ENCODE data around the gene CDC40. TPM values are rescaled to one million over a fixed set of nuclear protein-coding genes. Genes with fewer than 3 reads are reported as not detected.

CDC40 gene
- total RNA-seq, 2 experiments from 2014 or later: 25.5 to 26.0 TPM

DNA sequence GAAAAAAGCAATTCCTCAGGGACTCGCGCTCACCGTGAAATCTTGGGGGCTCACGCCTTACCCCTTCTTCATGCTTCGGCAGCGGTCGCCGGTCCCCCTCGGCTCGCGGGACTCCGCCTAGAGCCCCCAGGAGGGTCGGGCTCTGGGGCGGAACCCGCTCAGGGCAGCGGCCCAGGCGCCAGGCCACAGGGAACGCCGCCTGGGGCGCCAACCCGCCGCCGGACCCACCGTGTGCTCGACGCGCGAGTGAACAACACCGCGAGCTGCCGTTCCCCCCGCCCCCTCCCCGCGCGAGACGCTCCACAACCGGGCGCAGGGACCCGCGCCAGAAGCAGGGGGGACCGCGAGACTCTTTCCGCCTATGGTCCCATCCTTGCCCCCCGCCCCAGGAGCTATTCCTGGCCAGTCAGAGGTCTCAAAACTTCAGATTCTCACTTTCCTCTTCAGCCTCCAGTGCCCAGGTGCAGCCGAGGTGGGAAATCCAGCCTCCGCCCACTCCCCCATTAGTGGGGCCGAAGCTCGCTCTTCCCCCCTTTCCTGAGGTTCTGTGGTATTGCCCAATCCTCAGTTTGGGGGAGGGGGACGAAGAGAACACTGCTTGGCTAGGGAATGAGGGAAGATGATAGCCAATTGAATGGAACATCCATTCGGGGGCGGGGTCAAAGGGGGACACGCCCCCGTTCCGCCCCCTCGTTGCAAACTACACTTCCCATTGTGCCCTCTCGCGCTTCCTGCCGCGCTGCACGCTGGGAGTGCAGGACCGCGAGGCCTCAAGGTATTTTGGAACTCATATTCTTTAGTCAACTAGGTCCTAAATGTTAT, 610 bp upstream of the CDC40 start, which contains the start of gene WASF1:
WASF1 (minus strand) TSS at position 265 of the 822 bp plus-strand sequence. CDS start 52,069 bp downstream, outside the sequence.
- CTCF ChIA-PET: interaction anchor here (0.7 to 2.9 kb wide), 8 partner anchors 9 to 212 kb away, joined by 3 to 8 read pairs (median 4); no protein-coding TSS in a partner anchor
- DNase-seq (peak; percentile 95), ATAC-seq (peak; percentile 88)
- H3K27me3 Mint-ChIP-seq: peaks cover 10% of the 10 kb centered on the region
- H3K36me3 Mint-ChIP-seq (ENCODE audit: low read depth): no peaks in the 10 kb centered on the region
- H3K4me1 Mint-ChIP-seq (ENCODE audit: low read depth): peaks cover 7% of the 10 kb centered on the region
- POLR2A ChIA-PET: interaction anchor here (0.6 to 1.6 kb wide), 8 partner anchors 20 to 720 kb away, joined by 3 to 5 read pairs (median 4); partner anchors contain the start of gene AMD1
- intact Hi-C loops (cut with micrococcal nuclease): no loop called here
- peak within 1 kb of the TSS; percentile 13 for H3K27ac Mint-ChIP-seq
- H3K4me3 Mint-ChIP-seq: no peak within 1 kb of the TSS
- no peaks in the 10 kb centered on the region for H3K9me3 Mint-ChIP-seq
- TF ChIP-seq, protein P1, sequence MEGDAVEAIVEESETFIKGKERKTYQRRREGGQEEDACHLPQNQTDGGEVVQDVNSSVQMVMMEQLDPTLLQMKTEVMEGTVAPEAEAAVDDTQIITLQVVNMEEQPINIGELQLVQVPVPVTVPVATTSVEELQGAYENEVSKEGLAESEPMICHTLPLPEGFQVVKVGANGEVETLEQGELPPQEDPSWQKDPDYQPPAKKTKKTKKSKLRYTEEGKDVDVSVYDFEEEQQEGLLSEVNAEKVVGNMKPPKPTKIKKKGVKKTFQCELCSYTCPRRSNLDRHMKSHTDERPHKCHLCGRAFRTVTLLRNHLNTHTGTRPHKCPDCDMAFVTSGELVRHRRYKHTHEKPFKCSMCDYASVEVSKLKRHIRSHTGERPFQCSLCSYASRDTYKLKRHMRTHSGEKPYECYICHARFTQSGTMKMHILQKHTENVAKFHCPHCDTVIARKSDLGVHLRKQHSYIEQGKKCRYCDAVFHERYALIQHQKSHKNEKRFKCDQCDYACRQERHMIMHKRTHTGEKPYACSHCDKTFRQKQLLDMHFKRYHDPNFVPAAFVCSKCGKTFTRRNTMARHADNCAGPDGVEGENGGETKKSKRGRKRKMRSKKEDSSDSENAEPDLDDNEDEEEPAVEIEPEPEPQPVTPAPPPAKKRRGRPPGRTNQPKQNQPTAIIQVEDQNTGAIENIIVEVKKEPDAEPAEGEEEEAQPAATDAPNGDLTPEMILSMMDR (IDR thresholded peaks at IDR 0.05): no peak

DNA sequence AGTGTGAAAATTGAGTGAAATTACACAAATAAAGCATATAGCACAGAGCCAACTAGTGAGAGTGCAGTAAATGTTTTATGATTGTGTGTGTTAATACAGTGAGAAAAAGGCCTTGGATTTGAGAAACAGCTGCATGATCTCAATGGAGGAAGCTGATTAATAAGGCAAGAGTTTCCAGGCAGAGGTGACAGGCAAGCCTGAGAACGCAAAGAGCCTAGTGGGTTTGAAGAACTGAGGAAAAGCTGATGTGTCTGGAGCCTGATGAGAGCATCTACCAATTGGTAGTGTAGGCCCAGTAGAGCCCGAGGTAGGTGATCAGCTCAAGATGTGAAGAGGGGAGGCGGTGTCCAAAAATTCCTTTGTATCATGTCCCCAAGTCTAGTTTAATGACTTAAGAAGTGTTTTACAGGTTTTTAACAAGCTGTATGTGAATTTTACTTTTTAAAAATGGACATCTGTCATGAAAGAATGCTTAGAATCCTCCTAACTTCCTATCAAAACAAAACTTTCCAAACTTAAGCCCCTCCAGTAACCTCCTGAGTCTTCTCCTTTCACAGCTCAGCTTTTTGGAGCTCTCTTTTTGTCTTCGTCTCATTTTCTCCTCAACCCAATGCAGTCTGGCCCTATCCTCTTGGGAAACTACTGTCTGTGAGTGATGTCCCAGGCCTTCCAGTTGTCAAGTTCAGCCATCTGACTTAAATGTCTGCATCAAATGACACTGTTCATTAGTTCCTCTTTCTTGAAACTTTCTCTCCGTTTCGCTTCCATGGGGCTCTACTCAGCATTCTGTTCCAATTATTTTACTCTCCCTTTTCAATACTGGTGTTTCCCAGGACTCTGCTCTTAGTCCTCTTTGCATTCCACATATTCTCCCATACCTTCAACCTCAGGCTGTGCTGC, 1.2 kb downstream of the CDC40 start:
- ChIA-PET POLR2A (interaction anchor here (0.9 to 1.3 kb wide), 3 partner anchors 7 to 141 kb away, joined by 3 to 5 read pairs (median 4); no protein-coding TSS in a partner anchor), CTCF (interaction anchor here (0.7 to 1.3 kb wide), 2 partner anchors 142 to 209 kb away, joined by 3 to 5 read pairs; no protein-coding TSS in a partner anchor)
- TF ChIP-seq, protein P1 (IDR thresholded peaks at IDR 0.05): no peak
- H3K27ac Mint-ChIP-seq: no peak overlapping the region
- peaks cover 18% of the 10 kb centered on the region for H3K4me1 Mint-ChIP-seq (ENCODE audit: low read depth)
- H3K27me3 Mint-ChIP-seq: peaks cover 4% of the 10 kb centered on the region
- no peaks in the 10 kb centered on the region for H3K36me3 Mint-ChIP-seq (ENCODE audit: low read depth)
- ATAC-seq (no peak), DNase-seq (peak; percentile 25)
- no peak overlapping the region for H3K4me3 Mint-ChIP-seq
- H3K9me3 Mint-ChIP-seq: no peaks in the 10 kb centered on the region
- intact Hi-C loops (cut with micrococcal nuclease): loop anchor here (2.0 kb wide), 1 partner anchor 209 kb away; no protein-coding TSS in a partner anchor

- TF ChIP-seq, protein P1 (IDR thresholded peaks at IDR 0.05): no peak
- H3K36me3 Mint-ChIP-seq (ENCODE audit: low read depth): no peaks in the 10 kb centered on the region
- POLR2A ChIA-PET: interaction anchor here (0.6 to 1.0 kb wide), 2 partner anchors 9 to 14 kb away, joined by 3 read pairs; no protein-coding TSS in a partner anchor
- H3K27ac Mint-ChIP-seq: no peak overlapping the region
- no peak for ATAC-seq
- intact Hi-C loops (cut with micrococcal nuclease): loop anchor here (2.0 kb wide), 1 partner anchor 207 kb away; no protein-coding TSS in a partner anchor
- peaks cover 1% of the 10 kb centered on the region for H3K27me3 Mint-ChIP-seq
- H3K4me3 Mint-ChIP-seq: no peak overlapping the region
- H3K4me1 Mint-ChIP-seq (ENCODE audit: low read depth): peaks cover 28% of the 10 kb centered on the region
- CTCF ChIA-PET: no interaction called here
- DNase-seq: no peak
- H3K9me3 Mint-ChIP-seq: no peaks in the 10 kb centered on the region
These were observed 3.2 kb downstream of the CDC40 start for GRCh38 chr6:110183292-110183885.

GRCh38 chr6:110185879-110186278, 5.7 kb downstream of the CDC40 start:
- H3K27me3 Mint-ChIP-seq: no peaks in the 10 kb centered on the region
- intact Hi-C loops (cut with micrococcal nuclease): no loop called here
- H3K4me3 Mint-ChIP-seq: peak overlapping the region; percentile 53
- TF ChIP-seq, protein P1 (IDR thresholded peaks at IDR 0.05): no peak
- DNase-seq: no peak
- CTCF ChIA-PET: interaction anchor here (0.7 to 1.2 kb wide), 3 partner anchors 10 to 637 kb away, joined by 3 read pairs; no protein-coding TSS in a partner anchor
- POLR2A ChIA-PET: no interaction called here
- H3K27ac Mint-ChIP-seq: peak overlapping the region; percentile 60
- no peaks in the 10 kb centered on the region for H3K9me3 Mint-ChIP-seq
- no peaks in the 10 kb centered on the region for H3K36me3 Mint-ChIP-seq (ENCODE audit: low read depth)
- H3K4me1 Mint-ChIP-seq (ENCODE audit: low read depth): peaks cover 32% of the 10 kb centered on the region
- peak; percentile 83 for ATAC-seq

Data from activated CD8-positive, alpha-beta T cell treated with anti-CD3 and anti-CD28 coated beads for 36 hours (primary cell).